PC-9 (cell line): ENCODE results near the gene RMI2. TPM values are rescaled to one million over a fixed set of nuclear protein-coding genes. Genes with fewer than 3 reads are reported as not detected.

Experiments used
- BruUV-seq: library from RNA; stranded (reverse); fragments of 400-500 nt; replicated peaks from 2 replicates; lab custom pipeline; 2021; lab: Mats Ljungman, UMichigan
- CTCF ChIA-PET: fragments of 300-600 bp; sonication (Branson Sonifier 250); formaldehyde crosslinking; loops from one replicate; lab custom pipeline; 2022; ENCODE audit warnings: antibody characterized with exemption; lab: Charles Lee
- POLR2A ChIA-PET: fragments of 300-600 bp; sonication (Branson Sonifier 250); formaldehyde crosslinking; loops from one replicate; lab custom pipeline; 2022; ENCODE audit warnings: antibody characterized with exemption; ENCODE audit not compliant: unreplicated experiment; lab: Charles Lee
- DNase-seq, 2 experiments: peaks; one replicate each; pipeline versions ENCODE4 v3.0.0 to v3.0.0-alpha.2; 2015 to 2022; ENCODE audit warnings: mixed read lengths in 1 of 2
- H2AFZ ChIP-seq: fragments of 200-600 bp; sonication (generic); 2 replicates; pipeline ENCODE4 v1.8.1; 2017; ENCODE audit warnings: antibody characterized with exemption
- H3F3A ChIP-seq: fragments of 200-600 bp; sonication (generic); 2 replicates; pipeline ENCODE4 v1.8.1; 2017; ENCODE audit warnings: antibody characterized with exemption, mild to moderate bottlenecking, low read depth; ENCODE audit not compliant: insufficient read depth
- H3K27ac ChIP-seq: fragments of 200-600 bp; sonication (generic); 2 replicates; pipeline ENCODE4 v1.6.1; 2016; ENCODE audit warnings: mixed run types
- H3K27me3 ChIP-seq: fragments of 200-600 bp; sonication (generic); 2 replicates; pipeline ENCODE4 v1.6.1; 2016; ENCODE audit warnings: low read depth, mixed run types; ENCODE audit not compliant: insufficient read depth
- H3K36me3 ChIP-seq: fragments of 200-600 bp; sonication (generic); 2 replicates; pipeline ENCODE4 v1.6.1; 2016; ENCODE audit warnings: low read depth, mixed run types
- H3K4me1 ChIP-seq: fragments of 200-600 bp; sonication (generic); replicated peaks from 2 replicates; pipeline ENCODE4 v1.6.1; 2016; ENCODE audit warnings: mixed run types; ENCODE audit not compliant: insufficient read depth
- H3K4me2 ChIP-seq: fragments of 200-600 bp; sonication (generic); 2 replicates; pipeline ENCODE4 v1.6.1; 2017; ENCODE audit warnings: mixed run types
- H3K4me3 ChIP-seq: fragments of 200-600 bp; sonication (generic); 2 replicates; pipeline ENCODE4 v1.6.1; 2016; ENCODE audit warnings: mixed run types
- H3K79me2 ChIP-seq: fragments of 200-600 bp; sonication (generic); 2 replicates; pipeline ENCODE4 v1.6.1; 2017; ENCODE audit warnings: low read depth, mixed run types
- H3K9me2 ChIP-seq: fragments of 200-600 bp; sonication (generic); 2 replicates; pipeline ENCODE4 v1.8.1; 2017; ENCODE audit warnings: mild to moderate bottlenecking; ENCODE audit not compliant: insufficient read depth
- H3K9me3 ChIP-seq: fragments of 200-600 bp; sonication (generic); 2 replicates; pipeline ENCODE4 v1.8.1; 2016; ENCODE audit warnings: low read depth; ENCODE audit not compliant: insufficient read depth
- H4K20me1 ChIP-seq: fragments of 200-600 bp; sonication (generic); 2 replicates; pipeline ENCODE4 v1.8.1; 2017; ENCODE audit not compliant: insufficient read depth
- CTCF ChIP-seq: fragments of 200-600 bp; sonication (generic); conservative IDR thresholded peaks from 2 replicates; pipeline ENCODE4 v1.6.1; 2017; ENCODE audit warnings: mixed run types, antibody characterized with exemption, mild to moderate bottlenecking, moderate library complexity
- EZH2 ChIP-seq: fragments of 200-600 bp; sonication (generic); IDR thresholded peaks from 2 replicates; pipeline ENCODE4 v1.8.0; 2017; ENCODE audit warnings: antibody characterized with exemption, low read depth
- intact Hi-C: fragments of 100-400 bp; cut with micrococcal nuclease; formaldehyde crosslinking; loops from one replicate; pipeline ENCODE4 v1.10.0; 2022; ENCODE audit not compliant: unreplicated experiment
- total RNA-seq: library from RNA; stranded (reverse); gene quantifications from 2 replicates; pipeline ENCODE4 v1.2.3, GENCODE V29; 2021

Gene RMI2
- total RNA-seq, 1 experiment from 2014 or later: 38.0 TPM

- CTCF ChIA-PET: no interaction called here
Observed at GRCh38 chr16:11316331-11317015, 28.8 kb upstream of the RMI2 start.

GRCh38 chr16:11318817-11319216, 26.4 kb upstream of the RMI2 start:
- Histone ChIP-seq H4K20me1 (no peaks in the 10 kb centered on the region), H2AFZ (no peak overlapping the region), H3K27me3 (no peaks in the 10 kb centered on the region), H3K27ac (no peak overlapping the region), H3K4me3 (no peak overlapping the region), H3K79me2 (no peaks in the 10 kb centered on the region), H3K4me1 (peaks cover 17% of the 10 kb centered on the region), H3K36me3 (no peaks in the 10 kb centered on the region), H3K9me3 (no peaks in the 10 kb centered on the region), H3F3A (peaks cover 11% of the 10 kb centered on the region; the same call in 1 of the 2 replicates), H3K9me2 (no peaks in the 10 kb centered on the region), H3K4me2 (no peak overlapping the region)
- no peak for DNase-seq
- intact Hi-C loops: no loop called here
- ChIA-PET POLR2A (interaction anchor here (0.6 kb wide), 1 partner anchor 709 kb away, joined by 8 read pairs; no protein-coding TSS in a partner anchor), CTCF (interaction anchor here (0.6 kb wide), 2 partner anchors 213 to 350 kb away, joined by 3 to 14 read pairs; no protein-coding TSS in a partner anchor)
- no TSS peak for BruUV-seq
- TF ChIP-seq CTCF: no peak
- no peak for TF ChIP-seq EZH2

More at GRCh38 chr16:11316331-11317015, 28.8 kb upstream of the RMI2 start:
- TF ChIP-seq CTCF (no peak), EZH2 (no peak)
- Histone ChIP-seq H3F3A (peaks cover 26% of the 10 kb centered on the region), H4K20me1 (no peaks in the 10 kb centered on the region), H3K36me3 (no peaks in the 10 kb centered on the region), H3K4me2 (no peak overlapping the region), H3K27me3 (no peaks in the 10 kb centered on the region), H3K79me2 (no peaks in the 10 kb centered on the region), H3K9me3 (no peaks in the 10 kb centered on the region), H3K9me2 (no peaks in the 10 kb centered on the region), H3K4me3 (no peak overlapping the region), H3K27ac (no peak overlapping the region), H2AFZ (no peak overlapping the region), H3K4me1 (peaks cover 38% of the 10 kb centered on the region)
- POLR2A ChIA-PET: interaction anchor here (0.6 kb wide), 1 partner anchor 56 kb away, joined by 10 read pairs; no protein-coding TSS in a partner anchor
- intact Hi-C loops: no loop called here
- no TSS peak for BruUV-seq
- no peak for DNase-seq

GRCh38 chr16:11319529-11320146, 25.6 kb upstream of the RMI2 start:
- H3K4me2 ChIP-seq: no peak overlapping the region
- H3K36me3 ChIP-seq: no peaks in the 10 kb centered on the region
- CTCF ChIA-PET: no interaction called here
- H3K79me2 ChIP-seq: no peaks in the 10 kb centered on the region
- BruUV-seq: no TSS peak
- TF ChIP-seq CTCF (no peak), EZH2 (no peak)
- H3K9me2 ChIP-seq: no peaks in the 10 kb centered on the region
- no peak overlapping the region for H3K27ac ChIP-seq
- H4K20me1 ChIP-seq: no peaks in the 10 kb centered on the region
- peaks cover 11% of the 10 kb centered on the region; the same call in 1 of the 2 replicates for H3F3A ChIP-seq
- POLR2A ChIA-PET: no interaction called here
- peaks cover 9% of the 10 kb centered on the region for H3K4me1 ChIP-seq
- DNase-seq: peak in 1 of 2 experiments; percentile 50
- no peak overlapping the region for H3K4me3 ChIP-seq
- no peaks in the 10 kb centered on the region for H3K27me3 ChIP-seq
- H2AFZ ChIP-seq: no peak overlapping the region
- H3K9me3 ChIP-seq: no peaks in the 10 kb centered on the region
- intact Hi-C loops: no loop called here
